Neutrophil (primary cell): ENCODE measurements around the gene DPM2.
A peak's percentile ranks its signal among the peaks of the same experiment; 100 is the strongest.

Experiments used
- H3K27ac ChIP-seq: fragments of 200-600 bp; sonication (generic); 2 replicates; pipeline ENCODE4 v1.5.1; 2016; ENCODE audit warnings: mild to moderate bottlenecking, moderate library complexity
- H3K27me3 ChIP-seq: fragments of 200-600 bp; sonication (generic); 2 replicates; pipeline ENCODE4 v1.6.0; 2016; ENCODE audit warnings: mild to moderate bottlenecking
- H3K36me3 ChIP-seq: fragments of 200-600 bp; sonication (generic); 2 replicates; pipeline ENCODE4 v1.5.1; 2017
- H3K4me1 ChIP-seq, 2 experiments: fragments of 200-600 bp in 1 of 2; sonication (generic) in 1 of 2; 1 replicate in 1 of 2; 2 replicates in 1 of 2; pipeline versions ENCODE4 v1.5.1 to v1.6.1; 2013 to 2016; ENCODE audit warnings: low read depth in 1 of 2, low read length in 1 of 2, mild to moderate bottlenecking in 1 of 2, moderate library complexity in 1 of 2; ENCODE audit not compliant: control insufficient read depth in 1 of 2, insufficient read depth in 1 of 2
- H3K4me3 ChIP-seq, 2 experiments: fragments of 200-600 bp in 1 of 2; sonication (generic) in 1 of 2; 1 replicate in 1 of 2; 2 replicates in 1 of 2; pipeline ENCODE4 v1.5.1; 2013 to 2016; ENCODE audit warnings: low read depth in 1 of 2, low read length in 1 of 2, mild to moderate bottlenecking in 1 of 2, moderate library complexity in 1 of 2
- H3K9me3 ChIP-seq: fragments of 200-600 bp; sonication (generic); 2 replicates; pipeline ENCODE4 v1.5.1; 2016
- TF ChIP-seq, protein P1 (sequence below): fragments of 200-600 bp; sonication (generic); IDR thresholded peaks from 2 replicates; pipeline ENCODE4 v1.5.1; 2016; ENCODE audit warnings: antibody characterized with exemption

Gene DPM2

DNA sequence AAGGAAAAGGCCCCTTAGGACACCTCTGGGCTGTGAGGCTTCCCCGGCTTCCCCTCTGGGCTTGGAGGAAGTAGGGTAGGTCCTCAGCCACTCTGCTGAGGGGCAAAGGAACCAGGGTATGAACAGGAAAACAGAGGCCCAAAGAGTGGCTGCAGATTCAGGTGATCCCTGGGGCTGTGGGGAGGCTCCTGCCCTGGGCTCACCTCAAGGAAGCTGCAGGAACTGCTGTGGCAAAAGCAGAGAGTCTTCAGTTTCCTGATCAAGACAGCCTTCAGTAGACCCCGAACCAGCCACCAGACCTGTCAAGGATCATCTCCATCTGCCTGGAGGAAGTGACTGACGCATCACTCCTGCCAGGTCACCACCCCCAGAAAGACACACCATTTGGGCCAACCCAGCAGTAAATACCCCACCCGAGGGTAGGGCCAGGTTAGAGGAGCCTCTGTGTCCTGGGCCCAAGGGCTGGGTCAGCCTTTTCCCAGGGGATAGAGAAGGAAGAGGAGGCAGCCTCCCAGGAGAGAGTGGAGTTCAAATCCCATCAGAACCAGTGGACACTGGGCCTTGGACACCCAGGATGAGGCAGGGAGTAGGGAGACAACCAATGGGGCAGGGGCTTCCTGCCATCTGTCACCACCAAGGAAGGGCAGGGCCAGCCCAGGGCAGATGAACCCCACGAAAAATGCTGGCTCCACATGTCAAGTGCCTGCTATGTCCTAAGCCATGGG is 32.5 kb downstream of the DPM2 start:
- Histone ChIP-seq H3K9me3 (no peaks in the 10 kb centered on the region), H3K4me1 (peaks cover 23 to 25% of the 10 kb centered on the region in 2 experiments), H3K36me3 (no peaks in the 10 kb centered on the region), H3K27ac (peak overlapping the region; percentile 58), H3K4me3 (no peak overlapping the region), H3K27me3 (no peaks in the 10 kb centered on the region)
- TF ChIP-seq, protein P1, sequence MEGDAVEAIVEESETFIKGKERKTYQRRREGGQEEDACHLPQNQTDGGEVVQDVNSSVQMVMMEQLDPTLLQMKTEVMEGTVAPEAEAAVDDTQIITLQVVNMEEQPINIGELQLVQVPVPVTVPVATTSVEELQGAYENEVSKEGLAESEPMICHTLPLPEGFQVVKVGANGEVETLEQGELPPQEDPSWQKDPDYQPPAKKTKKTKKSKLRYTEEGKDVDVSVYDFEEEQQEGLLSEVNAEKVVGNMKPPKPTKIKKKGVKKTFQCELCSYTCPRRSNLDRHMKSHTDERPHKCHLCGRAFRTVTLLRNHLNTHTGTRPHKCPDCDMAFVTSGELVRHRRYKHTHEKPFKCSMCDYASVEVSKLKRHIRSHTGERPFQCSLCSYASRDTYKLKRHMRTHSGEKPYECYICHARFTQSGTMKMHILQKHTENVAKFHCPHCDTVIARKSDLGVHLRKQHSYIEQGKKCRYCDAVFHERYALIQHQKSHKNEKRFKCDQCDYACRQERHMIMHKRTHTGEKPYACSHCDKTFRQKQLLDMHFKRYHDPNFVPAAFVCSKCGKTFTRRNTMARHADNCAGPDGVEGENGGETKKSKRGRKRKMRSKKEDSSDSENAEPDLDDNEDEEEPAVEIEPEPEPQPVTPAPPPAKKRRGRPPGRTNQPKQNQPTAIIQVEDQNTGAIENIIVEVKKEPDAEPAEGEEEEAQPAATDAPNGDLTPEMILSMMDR = no peak

- Histone ChIP-seq H3K27ac (peak overlapping the region; percentile 58), H3K4me3 (no peak overlapping the region), H3K27me3 (no peaks in the 10 kb centered on the region), H3K9me3 (no peaks in the 10 kb centered on the region), H3K4me1 (peaks cover 28 to 29% of the 10 kb centered on the region in 2 experiments), H3K36me3 (no peaks in the 10 kb centered on the region)
- TF ChIP-seq, protein P1 = no peak
Observed at GRCh38 chr9:127904561-127905003, 33.1 kb downstream of the DPM2 start.

DNA sequence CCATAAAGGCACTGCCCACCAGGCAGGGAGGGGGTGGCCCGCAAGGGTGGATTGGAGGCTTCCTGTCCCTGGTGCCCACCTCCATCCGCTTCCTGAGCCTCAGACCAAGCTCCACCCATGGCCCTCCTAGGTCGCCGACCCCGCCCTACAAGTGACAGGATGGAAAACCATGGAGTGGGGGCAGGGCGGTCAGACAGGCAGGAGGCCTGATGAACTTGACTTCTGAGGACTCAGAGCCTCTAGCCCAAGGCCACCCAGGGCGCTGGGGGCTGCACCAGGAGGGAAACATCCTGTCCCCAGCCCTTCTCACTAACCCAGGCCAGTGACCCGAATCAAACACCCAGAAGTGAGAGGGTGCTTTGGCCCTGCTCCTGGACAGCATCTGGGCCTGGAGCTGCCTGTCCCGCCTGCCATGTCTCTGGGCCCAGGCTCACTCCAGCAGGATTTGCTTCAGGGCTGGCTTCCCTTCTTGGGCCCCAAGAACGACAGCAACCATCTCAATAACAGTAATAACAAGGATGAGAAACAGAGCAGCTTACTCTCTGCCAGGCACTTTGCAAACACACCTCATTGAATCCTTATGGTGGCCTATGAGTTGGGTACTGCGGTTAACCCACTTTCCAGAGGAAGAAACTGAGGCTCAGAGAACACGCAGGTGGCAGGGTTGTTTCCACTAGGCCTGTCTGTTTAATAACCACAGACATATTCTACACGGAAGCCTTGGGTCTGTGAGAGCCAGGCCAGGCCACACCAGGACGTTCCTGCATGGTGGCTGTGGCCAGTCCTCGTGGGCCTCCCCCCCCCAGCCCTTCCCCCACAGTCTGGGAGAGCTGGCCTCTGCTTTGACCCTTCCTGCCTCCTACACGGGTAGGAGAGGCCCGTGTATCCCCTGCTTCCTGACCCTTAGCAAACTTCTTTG is 33.8 kb downstream of the DPM2 start:
- Histone ChIP-seq H3K9me3 (no peaks in the 10 kb centered on the region), H3K36me3 (no peaks in the 10 kb centered on the region), H3K4me1 (peaks cover 32 to 33% of the 10 kb centered on the region in 2 experiments), H3K4me3 (no peak overlapping the region), H3K27ac (peak overlapping the region; percentile 58), H3K27me3 (peaks cover 4% of the 10 kb centered on the region)
- TF ChIP-seq, protein P1 = no peak

GRCh38 chr9:127899128-127899943 is 38.3 kb downstream of the DPM2 start, which contains the start of gene ST6GALNAC6:
Gene ST6GALNAC6, minus strand, starts transcription at chr9:127899603. Its CDS starts 1,622 bp downstream, at chr9:127897981.
- TF ChIP-seq, protein P1 = no peak
- Histone ChIP-seq H3K4me1 (peaks cover 28 to 29% of the 10 kb centered on the region in 2 experiments), H3K4me3 (peak within 1 kb of the TSS; percentile 53 to 64), H3K9me3 (no peaks in the 10 kb centered on the region), H3K36me3 (no peaks in the 10 kb centered on the region), H3K27ac (no peak within 1 kb of the TSS), H3K27me3 (peaks cover 16% of the 10 kb centered on the region)
